Adrenal gland (tissue), 12 donors: ENCODE results near the gene ZBTB32. TPM values are rescaled to one million over a fixed set of nuclear protein-coding genes. Genes with fewer than 3 reads are reported as not detected.

Source experiments
- DNase-seq, 7 donors: peaks; one replicate each; pipeline ENCODE4 v3.0.0-alpha.2; 2019 to 2020
- H3K27ac ChIP-seq, 5 donors: fragments of 200-600 bp; sonication (generic) in 4 of 5; 1 replicate in 3 of 5; 2 replicates in 2 of 5; pipeline versions ENCODE4 v1.5.1 to v1.8.0; 2016 to 2020; ENCODE audit warnings: mild to moderate bottlenecking in 1 of 5
- H3K27me3 ChIP-seq: fragments of 200-600 bp; 2 replicates; pipeline ENCODE4 v1.8.0; 2021
- H3K36me3 ChIP-seq, 2 donors: fragments of 200-600 bp; replicated peaks in 1 of 2; 1 replicate in 1 of 2; 2 replicates in 1 of 2; pipeline versions ENCODE4 v1.5.1 to v1.8.0; 2018 to 2022
- H3K4me1 ChIP-seq, 2 donors: fragments of 200-600 bp; replicated peaks in 1 of 2; 1 replicate in 1 of 2; 2 replicates in 1 of 2; pipeline versions ENCODE4 v1.5.1 to v1.8.0; 2018 to 2021
- H3K4me3 ChIP-seq, 4 donors: fragments of 200-600 bp; sonication (generic) in 3 of 4; one replicate each; pipeline ENCODE4 v1.5.1; 2016 to 2018
- H3K9me3 ChIP-seq, 3 donors: fragments of 200-600 bp; sonication (generic) in 1 of 3; replicated peaks in 1 of 3; 1 replicate in 2 of 3; 2 replicates in 1 of 3; pipeline versions ENCODE4 v1.5.1 to v1.8.0; 2016 to 2021
- POLR2A ChIP-seq, 2 donors: fragments of 450-650 bp; IDR thresholded peaks; one replicate each; pipeline ENCODE4 v1.6.1; 2017; ENCODE audit warnings: antibody characterized with exemption in 2 of 2, mild to moderate bottlenecking in 2 of 2, moderate library complexity in 1 of 2
- WGBS, 4 donors: extraction: QIAGEN DNeasy Blood & Tissue Kit in 2 of 4; methylation state at CpG; one replicate each; pipeline versions ENCODE4 v1.1.5 to v1.1.7; 2013 to 2017; 5-methylcytosine and 5-hydroxymethylcytosine counted together
- intact Hi-C, 2 donors: fragments of 100-400 bp; cut with DNase I; formaldehyde crosslinking; loops; one replicate each; pipeline versions ENCODE4 v1.14.1 to v1.15.0; 2022 to 2023
- polyA plus RNA-seq, 3 donors: library from polyadenylated mRNA; stranded (reverse); fragments of 200-250 nt in 2 of 3; fragments of 350-450 nt in 1 of 3; fragmentation: Illumina TruSeq in 1 of 3; extraction: RNeasy Lipid Tissue Mini Kit (QIAGEN cat#74804) in 1 of 3; gene quantifications; one replicate each; pipeline ENCODE4 v1.2.3, GENCODE V29; 2013 to 2014
- total RNA-seq, 9 donors: library from RNA; depleted of rRNA in 4 of 9; stranded (reverse); fragments of >200 nt in 4 of 9; fragments of 120-200 nt in 1 of 9; fragmentation: NEBNext Ultra II Directional in 1 of 9; extraction: Animal tissue kit (Norgen Biotek cat#: 25700) in 1 of 9; gene quantifications; one replicate each; pipeline versions ENCODE4 v1.1.0 to v1.2.4, GENCODE V29; 2013 to 2023
- TF ChIP-seq, protein P1 (sequence below), 6 experiments: fragments of 450-650 bp in 4 of 6; fragments of 200-600 bp in 2 of 6; sonication (generic) in 1 of 6; IDR thresholded peaks; 1 replicate in 5 of 6; 2 replicates in 1 of 6; pipeline versions ENCODE4 v1.5.1 to v1.8.0; 2016 to 2021; ENCODE audit warnings: antibody characterized with exemption in 6 of 6, mild to moderate bottlenecking in 2 of 6, moderate library complexity in 1 of 6
- donor health status: healthy with polysubstance abuse.
- donor health status: Bipolar disorder and iron deficiency.
- donor health status: DM: yes; HTN: yes; CAD: no.
- donor health status: DM: no; HTN: no; CAD: no.
- donor health status: DM: no; HTN: no; CAD: no.
- donor health status: DM: yes; HTN: yes; CAD: no.

ZBTB32 gene
- total and polyA plus RNA-seq, 12 donors = 0.27 to 0.40 (median 0.38) TPM; not detected in 9

GRCh38 chr19:35670686-35671085 lies 33.7 kb upstream of the ZBTB32 start:
- no peak for DNase-seq
- Histone ChIP-seq H3K4me1 (peaks cover 0 to 7% of the 10 kb centered on the region in 2 donors), H3K27ac (no peak overlapping the region), H3K36me3 (no peaks in the 10 kb centered on the region), H3K4me3 (no peak overlapping the region), H3K9me3 (no peaks in the 10 kb centered on the region), H3K27me3 (peaks cover 3% of the 10 kb centered on the region)
- TF ChIP-seq, protein P1, sequence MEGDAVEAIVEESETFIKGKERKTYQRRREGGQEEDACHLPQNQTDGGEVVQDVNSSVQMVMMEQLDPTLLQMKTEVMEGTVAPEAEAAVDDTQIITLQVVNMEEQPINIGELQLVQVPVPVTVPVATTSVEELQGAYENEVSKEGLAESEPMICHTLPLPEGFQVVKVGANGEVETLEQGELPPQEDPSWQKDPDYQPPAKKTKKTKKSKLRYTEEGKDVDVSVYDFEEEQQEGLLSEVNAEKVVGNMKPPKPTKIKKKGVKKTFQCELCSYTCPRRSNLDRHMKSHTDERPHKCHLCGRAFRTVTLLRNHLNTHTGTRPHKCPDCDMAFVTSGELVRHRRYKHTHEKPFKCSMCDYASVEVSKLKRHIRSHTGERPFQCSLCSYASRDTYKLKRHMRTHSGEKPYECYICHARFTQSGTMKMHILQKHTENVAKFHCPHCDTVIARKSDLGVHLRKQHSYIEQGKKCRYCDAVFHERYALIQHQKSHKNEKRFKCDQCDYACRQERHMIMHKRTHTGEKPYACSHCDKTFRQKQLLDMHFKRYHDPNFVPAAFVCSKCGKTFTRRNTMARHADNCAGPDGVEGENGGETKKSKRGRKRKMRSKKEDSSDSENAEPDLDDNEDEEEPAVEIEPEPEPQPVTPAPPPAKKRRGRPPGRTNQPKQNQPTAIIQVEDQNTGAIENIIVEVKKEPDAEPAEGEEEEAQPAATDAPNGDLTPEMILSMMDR (IDR thresholded peaks at IDR 0.05) = no peak
- no peak for TF ChIP-seq POLR2A (IDR thresholded peaks at IDR 0.05)
- WGBS, 4 donors = 76 to 100% (median 87%) methylated on average over 1 of the region's 1 CpG
- intact Hi-C loops = no loop called here

GRCh38 chr19:35671818-35672217 lies 32.5 kb upstream of the ZBTB32 start:
- intact Hi-C loops = no loop called here
- no peaks in the 10 kb centered on the region for H3K36me3 ChIP-seq
- H3K4me1 ChIP-seq = peaks cover 0 to 7% of the 10 kb centered on the region in 2 donors
- H3K9me3 ChIP-seq = no peaks in the 10 kb centered on the region
- H3K27ac ChIP-seq = no peak overlapping the region
- peaks cover 3% of the 10 kb centered on the region for H3K27me3 ChIP-seq
- DNase-seq = no peak
- TF ChIP-seq POLR2A (IDR thresholded peaks at IDR 0.05) = no peak
- TF ChIP-seq, protein P1 (IDR thresholded peaks at IDR 0.05) = no peak
- no peak overlapping the region for H3K4me3 ChIP-seq
- 30 to 45% (median 34%) methylated on average over 3 of the region's 3 CpGs for WGBS, 4 donors

- intact Hi-C loops = no loop called here
- no peaks in the 10 kb centered on the region for H3K9me3 ChIP-seq
- peak overlapping the region in 1 of 4 donors; percentile 43 for H3K4me3 ChIP-seq
- peak in 6 of 7 donors; percentile 37 to 64 (median 57) for DNase-seq
- no peak for TF ChIP-seq POLR2A (IDR thresholded peaks at IDR 0.05)
- TF ChIP-seq, protein P1 (IDR thresholded peaks at IDR 0.05) = no peak
- WGBS, 4 donors = 5 to 15% (median 6%) methylated on average over 13 to 39 of the region's 39 CpGs
- no peak overlapping the region for H3K27ac ChIP-seq
- no peaks in the 10 kb centered on the region for H3K36me3 ChIP-seq
- peaks cover 0 to 7% of the 10 kb centered on the region in 2 donors for H3K4me1 ChIP-seq
- H3K27me3 ChIP-seq = peaks cover 3% of the 10 kb centered on the region
Observed at GRCh38 chr19:35673121-35673804, 31.1 kb upstream of the ZBTB32 start.

DNA sequence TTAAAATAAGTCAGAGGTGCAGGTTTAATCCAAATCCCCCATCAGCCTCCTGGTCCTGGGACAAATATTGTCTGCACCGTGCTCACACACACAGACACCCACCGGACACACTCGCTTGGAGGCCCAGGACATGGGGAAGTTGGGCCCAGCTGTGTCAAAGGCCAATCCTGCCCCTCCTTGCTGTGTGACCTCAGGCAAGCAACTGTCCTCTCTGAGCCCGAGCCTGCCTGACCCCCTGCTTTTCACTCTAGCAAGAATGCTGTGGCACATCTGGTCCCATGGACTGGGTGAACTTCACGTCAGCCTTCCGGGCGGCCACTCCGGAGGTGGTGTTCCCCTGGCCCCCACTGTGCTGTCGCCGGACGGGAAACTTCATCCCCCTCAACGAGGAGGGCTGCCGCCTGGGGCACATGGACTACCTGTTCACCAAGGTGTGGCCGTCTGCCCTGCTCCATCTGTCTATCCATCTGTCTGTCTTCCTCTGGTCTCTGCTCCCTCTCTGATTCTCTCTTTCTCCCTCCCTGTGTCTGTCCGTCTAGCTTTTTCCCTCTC lies 28.7 kb upstream of the ZBTB32 start:
- no peak for DNase-seq
- H3K9me3 ChIP-seq = no peaks in the 10 kb centered on the region
- TF ChIP-seq, protein P1 (IDR thresholded peaks at IDR 0.05) = no peak
- no peak for TF ChIP-seq POLR2A (IDR thresholded peaks at IDR 0.05)
- peaks cover 0 to 7% of the 10 kb centered on the region in 2 donors for H3K4me1 ChIP-seq
- H3K4me3 ChIP-seq = no peak overlapping the region
- intact Hi-C loops = no loop called here
- WGBS, 4 donors = 61 to 75% (median 68%) methylated on average over 15 of the region's 15 CpGs
- H3K36me3 ChIP-seq = no peaks in the 10 kb centered on the region
- no peak overlapping the region for H3K27ac ChIP-seq
- H3K27me3 ChIP-seq = peaks cover 3% of the 10 kb centered on the region
